Measurements from ENCODE around the gene PARD3.

The PARD3 gene

GRCh38 chr10:34294137-34294536 is 521.0 kb downstream of the PARD3 start:
- Histone ChIP-seq H3K36me3 (ENCODE audit: control insufficient read depth in 2 of 2, insufficient read depth in 2 of 2, low read length in 2 of 2) (no peaks in the 10 kb centered on the region), H3K27ac (ENCODE audit: low read length) (no peak overlapping the region), H3K27me3 (ENCODE audit: control insufficient read depth in 1 of 2, insufficient read depth in 2 of 2, low read length in 2 of 2) (no peaks in the 10 kb centered on the region), H3K4me3 (ENCODE audit: low read length in 2 of 2) (no peak overlapping the region), H3K9ac (ENCODE audit: low read length in 2 of 2) (no peak overlapping the region), H3K9me3 (ENCODE audit: control insufficient read depth in 2 of 2, low read length in 2 of 2) (no peaks in the 10 kb centered on the region), H3K4me1 (ENCODE audit: control insufficient read depth, insufficient read depth, low read length) (peaks cover 6% of the 10 kb centered on the region)

- H3K27me3 ChIP-seq (ENCODE audit: control insufficient read depth in 1 of 2, insufficient read depth in 2 of 2, low read length in 2 of 2) = no peaks in the 10 kb centered on the region
- no peak overlapping the region for H3K27ac ChIP-seq (ENCODE audit: low read length)
- no peak overlapping the region for H3K9ac ChIP-seq (ENCODE audit: low read length in 2 of 2)
- H3K4me1 ChIP-seq (ENCODE audit: control insufficient read depth, insufficient read depth, low read length) = peaks cover 6% of the 10 kb centered on the region
- no peaks in the 10 kb centered on the region for H3K9me3 ChIP-seq (ENCODE audit: control insufficient read depth in 2 of 2, low read length in 2 of 2)
- H3K4me3 ChIP-seq (ENCODE audit: low read length in 2 of 2) = no peak overlapping the region
- no peaks in the 10 kb centered on the region for H3K36me3 ChIP-seq (ENCODE audit: control insufficient read depth in 2 of 2, insufficient read depth in 2 of 2, low read length in 2 of 2)
Observed at GRCh38 chr10:34292675-34293074, 522.4 kb downstream of the PARD3 start.

- no peaks in the 10 kb centered on the region for H3K9me3 ChIP-seq (ENCODE audit: control insufficient read depth in 2 of 2, low read length in 2 of 2)
- no peak overlapping the region for H3K27ac ChIP-seq (ENCODE audit: low read length)
- H3K27me3 ChIP-seq (ENCODE audit: control insufficient read depth in 1 of 2, insufficient read depth in 2 of 2, low read length in 2 of 2) = no peaks in the 10 kb centered on the region
- H3K36me3 ChIP-seq (ENCODE audit: control insufficient read depth in 2 of 2, insufficient read depth in 2 of 2, low read length in 2 of 2) = no peaks in the 10 kb centered on the region
- peaks cover 6% of the 10 kb centered on the region for H3K4me1 ChIP-seq (ENCODE audit: control insufficient read depth, insufficient read depth, low read length)
- no peak overlapping the region for H3K4me3 ChIP-seq (ENCODE audit: low read length in 2 of 2)
- H3K9ac ChIP-seq (ENCODE audit: low read length in 2 of 2) = no peak overlapping the region
Observed at GRCh38 chr10:34292194-34292565, 522.9 kb downstream of the PARD3 start.

- Histone ChIP-seq H3K9me3 (ENCODE audit: control insufficient read depth in 2 of 2, low read length in 2 of 2) (no peaks in the 10 kb centered on the region), H3K27ac (ENCODE audit: low read length) (no peak overlapping the region), H3K27me3 (ENCODE audit: control insufficient read depth in 1 of 2, insufficient read depth in 2 of 2, low read length in 2 of 2) (no peaks in the 10 kb centered on the region), H3K4me1 (ENCODE audit: control insufficient read depth, insufficient read depth, low read length) (peaks cover 3% of the 10 kb centered on the region), H3K4me3 (ENCODE audit: low read length in 2 of 2) (no peak overlapping the region), H3K36me3 (ENCODE audit: control insufficient read depth in 2 of 2, insufficient read depth in 2 of 2, low read length in 2 of 2) (no peaks in the 10 kb centered on the region), H3K9ac (ENCODE audit: low read length in 2 of 2) (no peak overlapping the region)
Observed at GRCh38 chr10:34291466-34292193, 523.5 kb downstream of the PARD3 start.

GRCh38 chr10:34290412-34291081 is 524.5 kb downstream of the PARD3 start:
- Histone ChIP-seq H3K36me3 (ENCODE audit: control insufficient read depth in 2 of 2, insufficient read depth in 2 of 2, low read length in 2 of 2) (no peaks in the 10 kb centered on the region), H3K9ac (ENCODE audit: low read length in 2 of 2) (no peak overlapping the region), H3K9me3 (ENCODE audit: control insufficient read depth in 2 of 2, low read length in 2 of 2) (no peaks in the 10 kb centered on the region), H3K27ac (ENCODE audit: low read length) (no peak overlapping the region), H3K4me3 (ENCODE audit: low read length in 2 of 2) (no peak overlapping the region), H3K27me3 (ENCODE audit: control insufficient read depth in 1 of 2, insufficient read depth in 2 of 2, low read length in 2 of 2) (no peaks in the 10 kb centered on the region), H3K4me1 (ENCODE audit: control insufficient read depth, insufficient read depth, low read length) (peaks cover 3% of the 10 kb centered on the region)

- Histone ChIP-seq H3K27me3 (ENCODE audit: control insufficient read depth in 1 of 2, insufficient read depth in 2 of 2, low read length in 2 of 2) (no peaks in the 10 kb centered on the region), H3K9me3 (ENCODE audit: control insufficient read depth in 2 of 2, low read length in 2 of 2) (no peaks in the 10 kb centered on the region), H3K9ac (ENCODE audit: low read length in 2 of 2) (no peak overlapping the region), H3K4me1 (ENCODE audit: control insufficient read depth, insufficient read depth, low read length) (peaks cover 3% of the 10 kb centered on the region), H3K36me3 (ENCODE audit: control insufficient read depth in 2 of 2, insufficient read depth in 2 of 2, low read length in 2 of 2) (no peaks in the 10 kb centered on the region), H3K27ac (ENCODE audit: low read length) (no peak overlapping the region), H3K4me3 (ENCODE audit: low read length in 2 of 2) (no peak overlapping the region)
Observed at GRCh38 chr10:34288634-34289033, 526.5 kb downstream of the PARD3 start.

- Histone ChIP-seq H3K27me3 (ENCODE audit: control insufficient read depth in 1 of 2, insufficient read depth in 2 of 2, low read length in 2 of 2) (no peaks in the 10 kb centered on the region), H3K9ac (ENCODE audit: low read length in 2 of 2) (no peak overlapping the region), H3K4me3 (ENCODE audit: low read length in 2 of 2) (no peak overlapping the region), H3K9me3 (ENCODE audit: control insufficient read depth in 2 of 2, low read length in 2 of 2) (no peaks in the 10 kb centered on the region), H3K4me1 (ENCODE audit: control insufficient read depth, insufficient read depth, low read length) (no peaks in the 10 kb centered on the region), H3K36me3 (ENCODE audit: control insufficient read depth in 2 of 2, insufficient read depth in 2 of 2, low read length in 2 of 2) (no peaks in the 10 kb centered on the region), H3K27ac (ENCODE audit: low read length) (no peak overlapping the region)
Observed at GRCh38 chr10:34286136-34286739, 528.9 kb downstream of the PARD3 start.

- Histone ChIP-seq H3K9ac (ENCODE audit: low read length in 2 of 2) (no peak overlapping the region), H3K27ac (ENCODE audit: low read length) (no peak overlapping the region), H3K27me3 (ENCODE audit: control insufficient read depth in 1 of 2, insufficient read depth in 2 of 2, low read length in 2 of 2) (no peaks in the 10 kb centered on the region), H3K4me3 (ENCODE audit: low read length in 2 of 2) (no peak overlapping the region), H3K4me1 (ENCODE audit: control insufficient read depth, insufficient read depth, low read length) (no peaks in the 10 kb centered on the region), H3K36me3 (ENCODE audit: control insufficient read depth in 2 of 2, insufficient read depth in 2 of 2, low read length in 2 of 2) (no peaks in the 10 kb centered on the region), H3K9me3 (ENCODE audit: control insufficient read depth in 2 of 2, low read length in 2 of 2) (no peaks in the 10 kb centered on the region)
Observed at GRCh38 chr10:34281661-34282582, 533.2 kb downstream of the PARD3 start.

GRCh38 chr10:34280599-34281374 is 534.3 kb downstream of the PARD3 start:
- Histone ChIP-seq H3K9ac (ENCODE audit: low read length in 2 of 2) (no peak overlapping the region), H3K27me3 (ENCODE audit: control insufficient read depth in 1 of 2, insufficient read depth in 2 of 2, low read length in 2 of 2) (no peaks in the 10 kb centered on the region), H3K4me1 (ENCODE audit: control insufficient read depth, insufficient read depth, low read length) (no peaks in the 10 kb centered on the region), H3K36me3 (ENCODE audit: control insufficient read depth in 2 of 2, insufficient read depth in 2 of 2, low read length in 2 of 2) (no peaks in the 10 kb centered on the region), H3K4me3 (ENCODE audit: low read length in 2 of 2) (no peak overlapping the region), H3K9me3 (ENCODE audit: control insufficient read depth in 2 of 2, low read length in 2 of 2) (no peaks in the 10 kb centered on the region), H3K27ac (ENCODE audit: low read length) (no peak overlapping the region)

GRCh38 chr10:34275626-34276130 is 539.4 kb downstream of the PARD3 start:
- no peaks in the 10 kb centered on the region for H3K27me3 ChIP-seq (ENCODE audit: control insufficient read depth in 1 of 2, insufficient read depth in 2 of 2, low read length in 2 of 2)
- H3K27ac ChIP-seq (ENCODE audit: low read length) = no peak overlapping the region

More at GRCh38 chr10:34275626-34276130, 539.4 kb downstream of the PARD3 start:
- H3K36me3 ChIP-seq (ENCODE audit: control insufficient read depth in 2 of 2, insufficient read depth in 2 of 2, low read length in 2 of 2) = no peaks in the 10 kb centered on the region
- no peak overlapping the region for H3K9ac ChIP-seq (ENCODE audit: low read length in 2 of 2)
- no peaks in the 10 kb centered on the region for H3K9me3 ChIP-seq (ENCODE audit: control insufficient read depth in 2 of 2, low read length in 2 of 2)
- H3K4me3 ChIP-seq (ENCODE audit: low read length in 2 of 2) = no peak overlapping the region
- H3K4me1 ChIP-seq (ENCODE audit: control insufficient read depth, insufficient read depth, low read length) = no peaks in the 10 kb centered on the region

Measured in stomach smooth muscle (tissue), 2 donors.